Astrocyte (in vitro differentiated cells and primary cell): ENCODE measurements around the gene MFSD6. TPM values are rescaled to one million over a fixed set of nuclear protein-coding genes. Genes with fewer than 3 reads are reported as not detected.
A peak's percentile ranks its signal among the peaks of the same experiment; 100 is the strongest.
"Not testable (repeated sequence)": the region's sequence is repeated elsewhere in the genome, so short reads cannot be mapped to it uniquely, and the experiment has no call there.

ENCODE experiments used
- DNase-seq: peaks from one replicate; pipeline ENCODE4 v3.0.0-alpha.2; 2010; ENCODE audit warnings: low read depth
- FAIRE-seq: peaks from 2 replicates; lab custom pipeline; 2011; peaks lifted over from hg19 to GRCh38; lab: Jason Lieb, UNC
- H2AFZ ChIP-seq: 2 replicates; pipeline ENCODE4 v1.6.0; 2012; ENCODE audit warnings: low read depth, low read length, inconsistent platforms
- H3K27ac ChIP-seq: 2 replicates; pipeline ENCODE4 v1.5.1; 2011; ENCODE audit warnings: low read depth, low read length, inconsistent platforms
- H3K27me3 ChIP-seq: 2 replicates; pipeline ENCODE4 v1.6.0; 2011; ENCODE audit warnings: low read length, inconsistent platforms; ENCODE audit not compliant: insufficient read depth
- H3K36me3 ChIP-seq: 2 replicates; pipeline ENCODE4 v1.5.1; 2011; ENCODE audit warnings: low read length, inconsistent platforms; ENCODE audit not compliant: insufficient read depth
- H3K4me1 ChIP-seq: 2 replicates; pipeline ENCODE4 v1.5.1; 2011; ENCODE audit warnings: low read length, inconsistent platforms; ENCODE audit not compliant: insufficient read depth
- H3K4me2 ChIP-seq: 2 replicates; pipeline ENCODE4 v1.6.0; 2012; ENCODE audit warnings: low read length, inconsistent platforms
- H3K4me3 ChIP-seq: 2 replicates; pipeline ENCODE4 v1.5.1; 2011; ENCODE audit warnings: low read depth, mild to moderate bottlenecking, low read length, inconsistent platforms; ENCODE audit not compliant: insufficient read depth
- H3K79me2 ChIP-seq: 2 replicates; pipeline ENCODE4 v1.6.0; 2012; ENCODE audit warnings: mild to moderate bottlenecking, low read length, inconsistent platforms; ENCODE audit not compliant: insufficient read depth
- H3K9ac ChIP-seq: 2 replicates; pipeline ENCODE4 v1.6.0; 2012; ENCODE audit warnings: mild to moderate bottlenecking, low read length, inconsistent platforms
- H3K9me3 ChIP-seq: 2 replicates; pipeline ENCODE4 v1.5.1; 2012; ENCODE audit warnings: low read depth, mild to moderate bottlenecking, low read length, inconsistent platforms; ENCODE audit not compliant: insufficient read depth
- H4K20me1 ChIP-seq: 2 replicates; pipeline ENCODE4 v1.6.0; 2012; ENCODE audit warnings: low read length, inconsistent platforms; ENCODE audit not compliant: insufficient read depth
- H3K27ac Mint-ChIP-seq: one replicate; pipeline ENCODE4 v1.8.0; 2021; ENCODE audit warnings: mild to moderate bottlenecking, mixed read lengths; ENCODE audit not compliant: unreplicated experiment
- H3K27me3 Mint-ChIP-seq: one replicate; pipeline ENCODE4 v1.8.0; 2021; ENCODE audit warnings: low read depth, mixed read lengths; ENCODE audit not compliant: unreplicated experiment
- H3K36me3 Mint-ChIP-seq: one replicate; pipeline ENCODE4 v1.8.0; 2021; ENCODE audit warnings: low read depth, mixed read lengths; ENCODE audit not compliant: unreplicated experiment
- H3K4me1 Mint-ChIP-seq: one replicate; pipeline ENCODE4 v1.8.0; 2021; ENCODE audit warnings: low read depth, mixed read lengths; ENCODE audit not compliant: unreplicated experiment
- H3K4me3 Mint-ChIP-seq: one replicate; pipeline ENCODE4 v1.8.0; 2021; ENCODE audit warnings: mild to moderate bottlenecking, moderate library complexity, mixed read lengths; ENCODE audit not compliant: unreplicated experiment
- H3K9me3 Mint-ChIP-seq: one replicate; pipeline ENCODE4 v1.8.0; 2021; ENCODE audit warnings: mild to moderate bottlenecking, mixed read lengths; ENCODE audit not compliant: unreplicated experiment
- EZH2 ChIP-seq: IDR thresholded peaks from 2 replicates; pipeline ENCODE4 v1.6.1; 2012; ENCODE audit warnings: mild to moderate bottlenecking, low read length, inconsistent platforms; ENCODE audit not compliant: insufficient read depth
- total RNA-seq: library from RNA; stranded (reverse); gene quantifications from 2 replicates; pipeline ENCODE4 v1.2.1, GENCODE V29; 2021
- TF ChIP-seq, protein P1 (sequence below): IDR thresholded peaks from 2 replicates; pipeline ENCODE4 v1.5.1; 2011; ENCODE audit warnings: low read depth, mild to moderate bottlenecking, inconsistent platforms, low read length, moderate library complexity; ENCODE audit not compliant: insufficient read depth

The MFSD6 gene
- total RNA-seq, 1 donor from 2014 or later: 2.7 TPM

GRCh38 chr2:190507135-190507534 is 99.0 kb downstream of the MFSD6 start:
- H3K27me3 Mint-ChIP-seq: no peaks in the 10 kb centered on the region
- FAIRE-seq: no peak

DNA sequence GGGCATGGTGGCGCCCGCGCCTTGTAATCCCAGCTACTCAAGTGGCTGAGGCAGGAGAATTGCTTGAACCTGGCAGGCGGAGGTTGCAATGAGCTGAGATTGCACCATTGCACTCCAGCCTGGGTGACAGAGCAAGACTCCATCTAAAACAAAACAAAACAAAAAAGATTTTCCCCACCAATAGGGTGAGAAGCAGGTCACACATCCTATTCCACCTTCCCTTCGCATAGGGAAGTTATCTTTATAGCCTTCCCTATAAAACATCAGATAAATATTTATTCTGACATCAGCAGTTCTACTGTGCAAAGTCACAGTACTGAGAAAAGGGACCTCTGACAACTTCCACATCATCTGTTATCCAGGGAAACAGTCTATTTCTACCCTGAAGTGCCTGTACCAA is 101.7 kb downstream of the MFSD6 start:
- not testable (repeated sequence) for DNase-seq, H3K4me2 ChIP-seq, H3K9ac ChIP-seq, H3K9me3 Mint-ChIP-seq, H3K4me3 ChIP-seq, H3K36me3 ChIP-seq, H3K36me3 Mint-ChIP-seq, H2AFZ ChIP-seq, H4K20me1 ChIP-seq, H3K4me1 Mint-ChIP-seq, FAIRE-seq, H3K27ac Mint-ChIP-seq, H3K79me2 ChIP-seq, H3K4me3 Mint-ChIP-seq, H3K27me3 ChIP-seq, H3K9me3 ChIP-seq, H3K27me3 Mint-ChIP-seq, H3K27ac ChIP-seq, H3K4me1 ChIP-seq

More at GRCh38 chr2:190507135-190507534, 99.0 kb downstream of the MFSD6 start:
- Mint-ChIP-seq H3K27ac (no peak overlapping the region), H3K9me3 (no peaks in the 10 kb centered on the region), H3K36me3 (no peaks in the 10 kb centered on the region), H3K4me3 (no peak overlapping the region), H3K4me1 (no peaks in the 10 kb centered on the region)
- Histone ChIP-seq H2AFZ (no peak overlapping the region), H3K4me3 (no peak overlapping the region), H3K27ac (no peak overlapping the region), H4K20me1 (no peaks in the 10 kb centered on the region), H3K4me2 (no peak overlapping the region), H3K36me3 (no peaks in the 10 kb centered on the region), H3K79me2 (no peaks in the 10 kb centered on the region), H3K4me1 (no peaks in the 10 kb centered on the region), H3K9me3 (no peaks in the 10 kb centered on the region), H3K27me3 (no peaks in the 10 kb centered on the region), H3K9ac (no peak overlapping the region)
- TF ChIP-seq, protein P1, sequence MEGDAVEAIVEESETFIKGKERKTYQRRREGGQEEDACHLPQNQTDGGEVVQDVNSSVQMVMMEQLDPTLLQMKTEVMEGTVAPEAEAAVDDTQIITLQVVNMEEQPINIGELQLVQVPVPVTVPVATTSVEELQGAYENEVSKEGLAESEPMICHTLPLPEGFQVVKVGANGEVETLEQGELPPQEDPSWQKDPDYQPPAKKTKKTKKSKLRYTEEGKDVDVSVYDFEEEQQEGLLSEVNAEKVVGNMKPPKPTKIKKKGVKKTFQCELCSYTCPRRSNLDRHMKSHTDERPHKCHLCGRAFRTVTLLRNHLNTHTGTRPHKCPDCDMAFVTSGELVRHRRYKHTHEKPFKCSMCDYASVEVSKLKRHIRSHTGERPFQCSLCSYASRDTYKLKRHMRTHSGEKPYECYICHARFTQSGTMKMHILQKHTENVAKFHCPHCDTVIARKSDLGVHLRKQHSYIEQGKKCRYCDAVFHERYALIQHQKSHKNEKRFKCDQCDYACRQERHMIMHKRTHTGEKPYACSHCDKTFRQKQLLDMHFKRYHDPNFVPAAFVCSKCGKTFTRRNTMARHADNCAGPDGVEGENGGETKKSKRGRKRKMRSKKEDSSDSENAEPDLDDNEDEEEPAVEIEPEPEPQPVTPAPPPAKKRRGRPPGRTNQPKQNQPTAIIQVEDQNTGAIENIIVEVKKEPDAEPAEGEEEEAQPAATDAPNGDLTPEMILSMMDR: no peak
- TF ChIP-seq EZH2: no peak
- no peak for DNase-seq

- no peak overlapping the region for H3K4me3 ChIP-seq
- DNase-seq (peak; percentile 16), FAIRE-seq (no peak)
- no peaks in the 10 kb centered on the region for H3K4me1 Mint-ChIP-seq
- no peaks in the 10 kb centered on the region for H3K27me3 Mint-ChIP-seq
- no peaks in the 10 kb centered on the region for H4K20me1 ChIP-seq
- H3K9ac ChIP-seq: no peak overlapping the region
- H3K79me2 ChIP-seq: no peaks in the 10 kb centered on the region
- H3K9me3 ChIP-seq: no peaks in the 10 kb centered on the region
- H3K4me3 Mint-ChIP-seq: no peak overlapping the region
- H3K27ac ChIP-seq: no peak overlapping the region
- H3K27ac Mint-ChIP-seq: no peak overlapping the region
- no peaks in the 10 kb centered on the region for H3K4me1 ChIP-seq
- no peak overlapping the region for H2AFZ ChIP-seq
- H3K27me3 ChIP-seq: no peaks in the 10 kb centered on the region
- no peaks in the 10 kb centered on the region for H3K9me3 Mint-ChIP-seq
- no peak for TF ChIP-seq EZH2
- TF ChIP-seq, protein P1: peak; percentile 38
- H3K36me3 ChIP-seq: no peaks in the 10 kb centered on the region
- no peaks in the 10 kb centered on the region for H3K36me3 Mint-ChIP-seq
- H3K4me2 ChIP-seq: no peak overlapping the region
Observed at GRCh38 chr2:190511104-190511503, 102.9 kb downstream of the MFSD6 start.
